ENCODE measurements around the gene MGARP. TPM values are rescaled to one million over a fixed set of nuclear protein-coding genes. Genes with fewer than 3 reads are reported as not detected.

MGARP gene
- total and polyA plus RNA-seq, 2 experiments from 2014 or later = 2.4 to 4.1 TPM

DNA sequence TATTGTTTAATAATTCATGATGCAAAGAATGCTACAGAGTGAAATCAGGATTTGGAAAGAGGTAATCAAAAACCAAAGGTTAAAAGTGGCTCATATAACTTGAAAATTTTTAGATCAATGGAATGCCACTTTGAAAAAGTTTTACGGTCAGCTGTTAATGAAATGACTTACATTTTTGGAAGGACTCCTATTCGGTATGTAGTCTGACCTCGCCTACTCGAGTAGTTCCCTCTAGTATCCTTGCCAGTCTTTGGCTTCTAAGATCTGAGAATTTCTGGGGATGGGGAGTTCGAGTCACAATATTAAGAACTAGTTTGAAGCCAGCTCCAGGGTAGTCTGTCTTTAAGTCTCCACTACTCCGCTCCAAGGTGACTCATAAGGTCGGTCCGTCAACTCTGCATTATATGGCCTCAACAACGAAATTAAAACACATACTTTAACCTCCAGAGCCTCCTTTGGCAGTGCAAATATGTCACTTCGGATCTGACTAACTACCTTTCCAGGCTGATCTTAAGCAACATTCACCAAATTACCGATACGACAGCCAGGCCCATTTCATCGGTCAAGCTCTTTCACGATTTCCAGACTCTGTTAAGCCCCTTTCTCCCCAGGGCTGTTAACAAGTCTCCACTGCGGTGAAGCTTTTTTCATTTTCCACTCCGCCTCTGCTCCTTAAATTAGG, 20.5 kb upstream of the MGARP start:
- peak; percentile 38 for DNase-seq (ENCODE audit: low spot score)

More for the DNA sequence above, 20.5 kb upstream of the MGARP start:
- Histone ChIP-seq H3K27me3 (ENCODE audit: insufficient read depth) (no peaks in the 10 kb centered on the region), H3K9me2 (ENCODE audit: insufficient read depth) (no peaks in the 10 kb centered on the region), H3K4me3 (peak overlapping the region; percentile 83), H3K4me2 (peak overlapping the region; percentile 86), H3K4me1 (ENCODE audit: insufficient read depth) (peaks cover 19% of the 10 kb centered on the region; the same call in 1 of the 2 replicates), H3K27ac (ENCODE audit: low read depth) (peak overlapping the region; percentile 94), H4K20me1 (replicated peaks; ENCODE audit: insufficient read depth) (peaks cover 17% of the 10 kb centered on the region), H3F3A (replicated peaks; ENCODE audit: low read depth) (no peaks in the 10 kb centered on the region; the same call in 1 of the 2 replicates), H2AFZ (peak overlapping the region; percentile 53; the same call in 1 of the 2 replicates), H3K36me3 (ENCODE audit: insufficient read depth) (peaks cover 4% of the 10 kb centered on the region; the same call in 1 of the 2 replicates), H3K79me2 (replicated peaks; ENCODE audit: insufficient read depth) (peaks cover 57% of the 10 kb centered on the region)
- ATAC-seq = peak; percentile 11
- Mint-ChIP-seq H3K4me3 (peak overlapping the region; percentile 99), H3K4me1 (peaks cover 19% of the 10 kb centered on the region; the same call in 2 of the 3 replicates), H3K27me3 (ENCODE audit: insufficient read depth, low read depth, poor library complexity) (peaks cover 13% of the 10 kb centered on the region), H3K9me3 (peaks cover 9% of the 10 kb centered on the region; the same call in 2 of the 3 replicates), H3K27ac (peak overlapping the region; percentile 89), H3K36me3 (ENCODE audit: low read depth) (peaks cover 33% of the 10 kb centered on the region)
- TF ChIP-seq CTCF (conservative IDR thresholded peaks at IDR 0.05; ENCODE audit: low read depth in 2 of 2) = no peak
- TF ChIP-seq ZNF462 (CRISPR knock-in tag; IDR thresholded peaks at IDR 0.05) = no peak
- no peak for TF ChIP-seq EZH2 (IDR thresholded peaks at IDR 0.05; ENCODE audit: low read depth, unreplicated experiment)
- TF ChIP-seq CREB1 (CRISPR knock-in tag; IDR thresholded peaks at IDR 0.05; ENCODE audit: low read depth) = no peak
- no peak for TF ChIP-seq ZNF331 (CRISPR knock-in tag; IDR thresholded peaks at IDR 0.05; ENCODE audit: low read depth)
- TF ChIP-seq STAT1 (IDR thresholded peaks at IDR 0.05; ENCODE audit: unreplicated experiment) = no peak
- TF ChIP-seq, protein P1, sequence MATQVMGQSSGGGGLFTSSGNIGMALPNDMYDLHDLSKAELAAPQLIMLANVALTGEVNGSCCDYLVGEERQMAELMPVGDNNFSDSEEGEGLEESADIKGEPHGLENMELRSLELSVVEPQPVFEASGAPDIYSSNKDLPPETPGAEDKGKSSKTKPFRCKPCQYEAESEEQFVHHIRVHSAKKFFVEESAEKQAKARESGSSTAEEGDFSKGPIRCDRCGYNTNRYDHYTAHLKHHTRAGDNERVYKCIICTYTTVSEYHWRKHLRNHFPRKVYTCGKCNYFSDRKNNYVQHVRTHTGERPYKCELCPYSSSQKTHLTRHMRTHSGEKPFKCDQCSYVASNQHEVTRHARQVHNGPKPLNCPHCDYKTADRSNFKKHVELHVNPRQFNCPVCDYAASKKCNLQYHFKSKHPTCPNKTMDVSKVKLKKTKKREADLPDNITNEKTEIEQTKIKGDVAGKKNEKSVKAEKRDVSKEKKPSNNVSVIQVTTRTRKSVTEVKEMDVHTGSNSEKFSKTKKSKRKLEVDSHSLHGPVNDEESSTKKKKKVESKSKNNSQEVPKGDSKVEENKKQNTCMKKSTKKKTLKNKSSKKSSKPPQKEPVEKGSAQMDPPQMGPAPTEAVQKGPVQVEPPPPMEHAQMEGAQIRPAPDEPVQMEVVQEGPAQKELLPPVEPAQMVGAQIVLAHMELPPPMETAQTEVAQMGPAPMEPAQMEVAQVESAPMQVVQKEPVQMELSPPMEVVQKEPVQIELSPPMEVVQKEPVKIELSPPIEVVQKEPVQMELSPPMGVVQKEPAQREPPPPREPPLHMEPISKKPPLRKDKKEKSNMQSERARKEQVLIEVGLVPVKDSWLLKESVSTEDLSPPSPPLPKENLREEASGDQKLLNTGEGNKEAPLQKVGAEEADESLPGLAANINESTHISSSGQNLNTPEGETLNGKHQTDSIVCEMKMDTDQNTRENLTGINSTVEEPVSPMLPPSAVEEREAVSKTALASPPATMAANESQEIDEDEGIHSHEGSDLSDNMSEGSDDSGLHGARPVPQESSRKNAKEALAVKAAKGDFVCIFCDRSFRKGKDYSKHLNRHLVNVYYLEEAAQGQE (IDR thresholded peaks at IDR 0.05; ENCODE audit: unreplicated experiment) = no peak
- TF ChIP-seq NANOG (IDR thresholded peaks at IDR 0.05; ENCODE audit: borderline replicate concordance) = no peak
